ENCODE measurements around the gene STAU1. TPM values are rescaled to one million over a fixed set of nuclear protein-coding genes. Genes with fewer than 3 reads are reported as not detected.

STAU1 gene
- total and polyA plus RNA-seq, 2 of the 13 experiments (the other 11 are each of a cell fraction or from before 2014, with no cell fraction given): 119 to 133 TPM

GRCh38 chr20:49187851-49188641, at the start of gene STAU1 (continued):
- TF ChIP-seq BRF2 (CRISPR knock-in tag; IDR thresholded peaks at IDR 0.05): no peak
- TF ChIP-seq ZNF747 (CRISPR knock-in tag; IDR thresholded peaks at IDR 0.05; ENCODE audit: borderline replicate concordance): 0 out of 2 replicates have a peak, but pooled peaks have one; percentile 18
- peak; percentile 71 for TF ChIP-seq ZFP91 (CRISPR knock-in tag; IDR thresholded peaks at IDR 0.05; ENCODE audit: borderline replicate concordance)
- TF ChIP-seq ZNF816 (CRISPR knock-in tag; IDR thresholded peaks at IDR 0.05; ENCODE audit: borderline replicate concordance): 0 out of 2 replicates have a peak, but pooled peaks have one; percentile 29
- peak; percentile 71 for TF ChIP-seq FOXP4 (CRISPR knock-in tag; IDR thresholded peaks at IDR 0.05)
- TF ChIP-seq ZNF253 (CRISPR knock-in tag; IDR thresholded peaks at IDR 0.05; ENCODE audit: borderline replicate concordance): no peak
- TF ChIP-seq FOXP1 (IDR thresholded peaks at IDR 0.05): no peak
- no peak for TF ChIP-seq FOXP1 (CRISPR knock-in tag; IDR thresholded peaks at IDR 0.05)
- peak; percentile 85 for TF ChIP-seq KMT2B (CRISPR knock-in tag; IDR thresholded peaks at IDR 0.05)
- peak; percentile 95 for TF ChIP-seq TFDP1 (CRISPR knock-in tag; IDR thresholded peaks at IDR 0.05; ENCODE audit: borderline replicate concordance)
- TF ChIP-seq SP140L (CRISPR knock-in tag; IDR thresholded peaks at IDR 0.05; ENCODE audit: borderline replicate concordance): 0 out of 2 replicates have a peak, but pooled peaks have one; percentile 73
- TF ChIP-seq SOX5 (CRISPR knock-in tag; IDR thresholded peaks at IDR 0.05; ENCODE audit: borderline replicate concordance): no peak; the same call in 1 of the 2 replicates
- TF ChIP-seq YEATS4 (CRISPR knock-in tag; IDR thresholded peaks at IDR 0.05; ENCODE audit: borderline replicate concordance): peak; percentile 79; the same call in 1 of the 2 replicates
- no peak for TF ChIP-seq SMARCE1 (IDR thresholded peaks at IDR 0.05; ENCODE audit: borderline replicate concordance)
- TF ChIP-seq ZNF276 (CRISPR knock-in tag; IDR thresholded peaks at IDR 0.05; ENCODE audit: low read depth): 0 out of 2 replicates have a peak, but pooled peaks have one; percentile 39
- TF ChIP-seq ZKSCAN1 (IDR thresholded peaks at IDR 0.05; ENCODE audit: low read length): no peak
- no peak for TF ChIP-seq ZNF878 (CRISPR knock-in tag; IDR thresholded peaks at IDR 0.05)
- no peak for TF ChIP-seq KLF15 (CRISPR knock-in tag; IDR thresholded peaks at IDR 0.05; ENCODE audit: borderline replicate concordance)
